Measurements from ENCODE around the gene SLC31A1. TPM values are rescaled to one million over a fixed set of nuclear protein-coding genes. Genes with fewer than 3 reads are reported as not detected.

The SLC31A1 gene
- total and polyA plus RNA-seq, 2 donors (not counting 3 experiments of a cell fraction or from before 2014, with no cell fraction given): 13.5 to 22.7 TPM

GRCh38 chr9:113210815-113211214, 10.5 kb upstream of the SLC31A1 start:
- BruUV-seq (replicated peaks): no TSS peak

More at GRCh38 chr9:113210815-113211214, 10.5 kb upstream of the SLC31A1 start:
- Histone ChIP-seq H3K36me3 (ENCODE audit: control insufficient read depth in 2 of 2, extremely low read depth in 1 of 2, insufficient read depth in 2 of 2, low read length in 2 of 2) (peaks cover 2 to 10% of the 10 kb centered on the region in 2 experiments), H4K20me1 (replicated peaks; ENCODE audit: control insufficient read depth, extremely low read depth, insufficient read depth, low read length) (no peaks in the 10 kb centered on the region), H3K9me1 (replicated peaks; ENCODE audit: control insufficient read depth, extremely low read depth, insufficient read depth, low read length) (no peaks in the 10 kb centered on the region), H3K9me3 (replicated peaks; ENCODE audit: control insufficient read depth, insufficient read depth, low read length) (no peaks in the 10 kb centered on the region), H3K4me2 (ENCODE audit: insufficient read depth, low read length) (no peak overlapping the region), H3K27me3 (ENCODE audit: control insufficient read depth in 2 of 2, insufficient read depth in 2 of 2, low read length in 2 of 2) (no peaks in the 10 kb centered on the region), H3K4me1 (ENCODE audit: control insufficient read depth, extremely low read depth, insufficient read depth, low read length) (peaks cover 4% of the 10 kb centered on the region), H3K9ac (replicated peaks; ENCODE audit: extremely low read depth, insufficient read depth, low read length) (no peak overlapping the region), H3K79me2 (ENCODE audit: control insufficient read depth, insufficient read depth, low read length) (peaks cover 10% of the 10 kb centered on the region), H2AFZ (ENCODE audit: low read depth, low read length) (no peak overlapping the region), H3K4me3 (replicated peaks in 1 of 3; ENCODE audit: insufficient read depth in 1 of 3, low read depth in 1 of 3, low read length in 3 of 3) (no peak overlapping the region), H3K27ac (ENCODE audit: insufficient read depth, low read depth, low read length) (no peak overlapping the region)
- TF ChIP-seq EZH2 (IDR thresholded peaks at IDR 0.05; ENCODE audit: borderline replicate concordance, low read depth, low read length, severe bottlenecking): no peak
- TF ChIP-seq CTCF (IDR thresholded peaks at IDR 0.05; ENCODE audit: extremely low read depth in 1 of 2, insufficient read depth in 1 of 2, low read depth in 1 of 2, low read length in 2 of 2): no peak
- TF ChIP-seq MAX (IDR thresholded peaks at IDR 0.05; ENCODE audit: insufficient read depth, insufficient read length): no peak
- no peak for TF ChIP-seq FOS (IDR thresholded peaks at IDR 0.05; ENCODE audit: borderline replicate concordance, insufficient read depth, low read length)
- no peak for TF ChIP-seq POLR2AphosphoS5 (IDR thresholded peaks at IDR 0.05; ENCODE audit: insufficient read depth, low read depth, low read length)
- no peak for TF ChIP-seq POLR2A (IDR thresholded peaks at IDR 0.05; ENCODE audit: low read depth, low read length)
- TF ChIP-seq MYC (IDR thresholded peaks at IDR 0.05; ENCODE audit: low read depth, low read length): no peak
- TF ChIP-seq GATA2 (IDR thresholded peaks at IDR 0.05; ENCODE audit: insufficient read depth, insufficient read length, low read depth, low read length): no peak
- no peak for TF ChIP-seq JUN (IDR thresholded peaks at IDR 0.05; ENCODE audit: borderline replicate concordance, insufficient read depth, insufficient read length, low read depth)
- no peak for DNase-seq (ENCODE audit: low read depth, low spot score)
- intact Hi-C loops (cut with micrococcal nuclease) (no loop called here), dilution Hi-C loops (cut with MboI; ENCODE audit: extremely low pct_ligation_motif_present, low sequenced_read_pairs) (no loop called here)
- ChIA-PET CTCF (no interaction called here), POLR2A (no interaction called here)
- no peak for FAIRE-seq
